VCaP (cell line): ENCODE data around the gene TEDC2.

Experiments used
- H3K27ac ChIP-seq: fragments of 450-650 bp; 2 replicates; pipeline ENCODE4 v1.5.1; 2017
- TF ChIP-seq, protein P1 (sequence below): fragments of 450-650 bp; conservative IDR thresholded peaks from 2 replicates; pipeline ENCODE4 v1.5.1; 2017; ENCODE audit warnings: mild to moderate bottlenecking, moderate library complexity

The TEDC2 gene

DNA sequence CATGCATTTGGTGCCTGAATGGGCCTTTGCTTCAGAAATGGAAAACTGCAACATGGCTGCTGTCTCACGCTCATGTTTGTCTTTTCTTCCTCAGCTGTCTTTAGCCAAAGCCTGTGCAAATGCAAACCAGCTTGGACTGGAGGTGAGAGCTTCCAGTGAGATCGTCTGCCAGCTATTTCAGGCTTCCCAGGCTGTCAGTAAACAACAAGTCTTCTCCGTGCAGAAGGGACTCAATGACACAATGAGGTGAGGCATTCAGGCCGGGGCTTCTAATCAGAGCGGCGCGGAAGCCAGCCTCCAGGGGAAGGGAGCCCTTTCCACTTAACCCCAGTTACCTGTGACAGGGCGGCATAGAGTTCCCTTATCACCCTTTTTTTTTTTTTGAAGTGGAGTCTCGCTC is 16.4 kb upstream of the TEDC2 start:
- TF ChIP-seq, protein P1, sequence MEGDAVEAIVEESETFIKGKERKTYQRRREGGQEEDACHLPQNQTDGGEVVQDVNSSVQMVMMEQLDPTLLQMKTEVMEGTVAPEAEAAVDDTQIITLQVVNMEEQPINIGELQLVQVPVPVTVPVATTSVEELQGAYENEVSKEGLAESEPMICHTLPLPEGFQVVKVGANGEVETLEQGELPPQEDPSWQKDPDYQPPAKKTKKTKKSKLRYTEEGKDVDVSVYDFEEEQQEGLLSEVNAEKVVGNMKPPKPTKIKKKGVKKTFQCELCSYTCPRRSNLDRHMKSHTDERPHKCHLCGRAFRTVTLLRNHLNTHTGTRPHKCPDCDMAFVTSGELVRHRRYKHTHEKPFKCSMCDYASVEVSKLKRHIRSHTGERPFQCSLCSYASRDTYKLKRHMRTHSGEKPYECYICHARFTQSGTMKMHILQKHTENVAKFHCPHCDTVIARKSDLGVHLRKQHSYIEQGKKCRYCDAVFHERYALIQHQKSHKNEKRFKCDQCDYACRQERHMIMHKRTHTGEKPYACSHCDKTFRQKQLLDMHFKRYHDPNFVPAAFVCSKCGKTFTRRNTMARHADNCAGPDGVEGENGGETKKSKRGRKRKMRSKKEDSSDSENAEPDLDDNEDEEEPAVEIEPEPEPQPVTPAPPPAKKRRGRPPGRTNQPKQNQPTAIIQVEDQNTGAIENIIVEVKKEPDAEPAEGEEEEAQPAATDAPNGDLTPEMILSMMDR, result no peak
- no peak overlapping the region for H3K27ac ChIP-seq

DNA sequence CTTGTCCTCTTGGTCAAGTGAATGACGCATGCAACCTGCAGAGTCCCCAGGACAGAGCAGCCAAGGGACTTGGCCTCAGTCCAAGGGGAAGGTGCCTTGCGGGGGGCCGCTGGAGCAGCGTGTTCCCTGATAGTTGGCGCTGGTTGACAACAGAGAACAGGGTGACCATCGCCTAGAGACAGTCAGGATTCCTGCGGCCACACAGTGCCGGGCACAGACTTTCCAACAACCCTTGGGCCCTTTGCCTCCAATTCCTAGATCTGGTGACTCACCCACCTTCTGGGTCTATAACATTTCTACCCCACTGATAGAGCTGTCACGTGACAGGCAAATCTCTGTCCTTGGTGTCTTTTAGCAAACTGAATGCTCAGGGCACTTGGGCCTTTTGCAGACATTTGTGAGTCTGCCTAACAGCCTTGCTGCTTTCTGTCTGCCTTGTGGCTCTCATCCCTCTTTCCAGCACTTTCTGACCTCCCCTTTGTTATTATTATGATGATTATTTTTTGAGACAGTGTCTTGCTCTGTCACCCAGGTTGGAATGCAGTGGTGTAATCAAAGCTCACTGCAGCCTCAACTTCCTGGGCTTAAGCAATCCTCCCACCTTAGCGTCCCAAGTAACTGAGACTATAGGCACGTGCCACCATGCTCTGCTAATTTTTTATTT is 11.9 kb upstream of the TEDC2 start:
- H3K27ac ChIP-seq, result no peak overlapping the region
- TF ChIP-seq, protein P1, result no peak

DNA sequence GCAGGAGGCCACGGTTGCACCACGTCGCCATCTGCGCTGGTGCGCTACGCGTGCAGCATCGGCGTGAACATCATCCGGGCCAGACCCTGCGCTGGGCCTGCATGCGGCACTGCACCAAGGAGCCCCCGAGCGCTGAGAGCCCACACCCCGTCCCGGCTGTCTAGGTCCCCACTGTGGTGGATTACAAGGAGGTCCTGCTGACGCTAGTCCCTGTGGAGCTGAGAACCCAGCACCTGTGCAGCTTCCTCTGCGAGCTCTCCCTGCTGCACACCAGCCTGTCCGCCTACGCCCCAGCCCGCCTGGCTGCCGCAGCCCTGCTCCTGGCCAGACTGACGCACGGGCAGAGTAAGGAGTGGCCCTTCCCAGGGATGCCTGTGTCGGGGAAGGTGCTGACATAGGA is 10.8 kb upstream of the TEDC2 start:
- no peak overlapping the region for H3K27ac ChIP-seq
- TF ChIP-seq, protein P1, result no peak

DNA sequence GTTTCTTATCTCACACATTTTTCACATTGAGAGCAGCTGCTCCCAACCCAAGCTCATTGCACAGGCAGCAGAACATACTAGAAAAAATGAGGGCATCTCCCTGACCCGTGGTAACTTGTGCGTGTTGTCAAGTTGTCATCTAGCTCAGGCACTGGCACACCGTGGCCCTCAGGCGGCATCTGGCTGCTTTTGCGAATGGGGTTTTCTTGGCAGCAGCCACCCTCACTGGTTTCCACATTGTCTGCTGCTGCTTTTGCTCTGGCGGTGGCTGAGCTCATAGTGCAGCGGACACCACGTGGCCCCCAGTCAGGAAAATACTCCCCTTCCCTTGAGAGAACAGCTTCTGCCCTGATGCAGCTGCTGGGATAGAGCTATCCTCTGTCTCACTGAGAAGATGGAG is 9.4 kb upstream of the TEDC2 start:
- TF ChIP-seq, protein P1, result no peak
- no peak overlapping the region for H3K27ac ChIP-seq

DNA sequence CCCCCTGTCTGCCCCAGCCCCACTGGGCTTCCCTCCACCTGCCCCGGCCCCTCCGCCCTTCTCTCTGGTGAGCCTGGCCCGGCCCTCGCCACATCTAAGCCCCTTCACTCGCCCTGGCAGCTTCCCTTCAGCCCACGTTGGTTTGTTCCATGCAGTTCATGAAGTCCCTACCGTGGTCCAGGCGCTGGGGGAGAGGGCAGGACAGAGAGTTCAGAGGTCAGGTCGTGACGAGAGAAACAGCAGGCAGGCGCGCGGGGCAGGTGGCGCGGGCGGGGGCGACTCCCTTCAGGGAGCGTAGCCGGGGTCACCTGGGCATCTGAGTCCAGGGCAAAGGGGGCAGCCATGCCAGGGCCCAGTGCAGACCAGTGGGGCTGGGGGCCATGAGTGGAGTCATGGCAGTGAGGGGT is 8.9 kb upstream of the TEDC2 start:
- no peak overlapping the region for H3K27ac ChIP-seq
- TF ChIP-seq, protein P1, result no peak

DNA sequence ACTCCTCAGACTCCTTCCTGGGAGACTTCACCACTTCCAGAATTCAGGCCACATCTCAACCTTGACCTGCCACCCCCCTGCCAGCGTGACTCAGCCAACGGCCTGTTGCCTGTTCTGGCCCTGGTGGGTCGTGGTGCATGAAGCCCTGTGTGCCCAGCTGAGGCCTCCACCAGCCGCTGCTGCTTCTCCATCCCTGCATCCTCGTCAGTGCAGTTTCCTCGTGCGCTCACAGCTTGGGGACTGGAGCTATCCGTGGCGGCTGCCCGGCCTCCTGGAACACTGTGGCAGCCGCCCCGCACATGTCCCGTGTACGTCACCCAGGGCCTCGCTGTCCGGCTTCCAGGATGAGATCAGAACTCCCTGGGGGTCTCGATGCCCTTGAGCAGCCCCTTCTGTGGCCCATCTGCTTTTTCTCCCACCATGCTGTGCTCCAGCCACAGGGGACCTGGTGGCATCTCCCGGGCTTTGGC is 8.0 kb upstream of the TEDC2 start:
- no peak overlapping the region for H3K27ac ChIP-seq
- TF ChIP-seq, protein P1, result no peak

DNA sequence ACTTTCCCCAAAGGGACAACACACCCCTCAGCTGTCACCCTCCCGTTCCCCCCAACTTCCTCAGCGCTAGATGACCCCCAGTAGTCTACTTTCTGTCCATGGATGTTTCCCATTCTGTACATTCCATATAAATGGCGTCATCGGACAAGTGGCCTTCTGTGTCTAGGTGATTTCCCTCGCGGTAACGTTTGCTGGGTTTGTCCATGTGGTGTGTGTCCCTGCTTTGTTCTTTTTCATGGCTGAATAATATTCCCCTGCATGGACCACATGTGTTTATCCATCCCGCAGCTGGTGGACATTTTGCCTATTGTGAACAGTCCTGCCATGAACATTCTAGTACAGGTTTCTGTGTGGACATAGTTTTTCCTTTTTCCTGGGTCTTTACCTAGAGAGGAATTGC is 7.3 kb upstream of the TEDC2 start:
- H3K27ac ChIP-seq, result no peak overlapping the region
- TF ChIP-seq, protein P1, result no peak
